Tibial artery (tissue), 4 donors: Measurements from ENCODE around the gene CLEC4M.

ENCODE experiments used
- DNase-seq, 2 donors: peaks; one replicate each; pipeline ENCODE4 v3.0.0-alpha.2; 2019
- H3K27ac ChIP-seq, 2 donors: fragments of 200-600 bp; sonication (generic) in 1 of 2; 1 replicate in 1 of 2; 2 replicates in 1 of 2; pipeline ENCODE4 v1.5.1; 2018 to 2019; ENCODE audit warnings: mild to moderate bottlenecking in 1 of 2
- H3K27me3 ChIP-seq, 2 donors: fragments of 200-600 bp; sonication (generic) in 1 of 2; one replicate each; pipeline versions ENCODE4 v1.5.1 to v1.6.0; 2016 to 2019
- H3K36me3 ChIP-seq, 3 donors: fragments of 200-600 bp; sonication (generic) in 2 of 3; one replicate each; pipeline ENCODE4 v1.5.1; 2016 to 2019; ENCODE audit warnings: mild to moderate bottlenecking in 2 of 3
- H3K4me1 ChIP-seq, 4 donors: fragments of 200-600 bp; sonication (generic) in 2 of 4; 1 replicate in 3 of 4; 2 replicates in 1 of 4; pipeline ENCODE4 v1.5.1; 2016 to 2019
- H3K4me3 ChIP-seq, 2 donors: fragments of 200-600 bp; sonication (generic) in 1 of 2; 1 replicate in 1 of 2; 2 replicates in 1 of 2; pipeline ENCODE4 v1.5.1; 2018 to 2019; ENCODE audit warnings: mild to moderate bottlenecking in 2 of 2
- H3K9me3 ChIP-seq, 3 donors: fragments of 200-600 bp; sonication (generic) in 1 of 3; one replicate each; pipeline ENCODE4 v1.5.1; 2016 to 2019
- intact Hi-C: fragments of 100-400 bp; cut with DNase I; formaldehyde crosslinking; loops from one replicate; pipeline ENCODE4 v1.15.0; 2023; ENCODE audit warnings: low total_unique reads
- TF ChIP-seq, protein P1 (sequence below), 2 experiments: fragments of 200-600 bp in 1 of 2; fragments of 450-650 bp in 1 of 2; IDR thresholded peaks; one replicate each; pipeline ENCODE4 v1.5.1; 2017 to 2019; ENCODE audit warnings: antibody characterized with exemption in 2 of 2, mild to moderate bottlenecking in 1 of 2, moderate library complexity in 1 of 2

CLEC4M gene

DNA sequence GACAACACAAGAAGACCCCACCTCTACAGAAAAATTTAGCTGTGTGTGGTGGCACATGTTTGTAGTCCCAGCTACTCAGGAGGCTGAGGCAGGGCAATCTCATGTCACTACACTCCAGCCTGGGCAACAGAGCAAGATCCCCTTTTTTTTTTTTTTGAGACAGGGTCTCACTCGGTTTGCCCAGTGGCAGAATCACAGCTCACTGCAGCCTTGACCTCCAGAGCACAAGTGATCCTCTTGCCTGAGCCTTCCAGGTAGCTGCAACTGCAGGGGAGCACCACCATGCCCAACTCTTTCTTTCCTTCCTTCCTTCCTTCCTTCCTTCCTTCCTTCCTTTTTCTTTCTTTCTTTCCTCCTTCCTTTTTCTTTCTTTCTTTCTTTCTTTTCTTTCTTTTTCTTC lies 26.9 kb upstream of the CLEC4M start:
- H3K4me3 ChIP-seq, result no peak overlapping the region
- H3K4me1 ChIP-seq, result no peaks in the 10 kb centered on the region
- H3K27ac ChIP-seq, result no peak overlapping the region
- intact Hi-C loops, result no loop called here
- TF ChIP-seq, protein P1, sequence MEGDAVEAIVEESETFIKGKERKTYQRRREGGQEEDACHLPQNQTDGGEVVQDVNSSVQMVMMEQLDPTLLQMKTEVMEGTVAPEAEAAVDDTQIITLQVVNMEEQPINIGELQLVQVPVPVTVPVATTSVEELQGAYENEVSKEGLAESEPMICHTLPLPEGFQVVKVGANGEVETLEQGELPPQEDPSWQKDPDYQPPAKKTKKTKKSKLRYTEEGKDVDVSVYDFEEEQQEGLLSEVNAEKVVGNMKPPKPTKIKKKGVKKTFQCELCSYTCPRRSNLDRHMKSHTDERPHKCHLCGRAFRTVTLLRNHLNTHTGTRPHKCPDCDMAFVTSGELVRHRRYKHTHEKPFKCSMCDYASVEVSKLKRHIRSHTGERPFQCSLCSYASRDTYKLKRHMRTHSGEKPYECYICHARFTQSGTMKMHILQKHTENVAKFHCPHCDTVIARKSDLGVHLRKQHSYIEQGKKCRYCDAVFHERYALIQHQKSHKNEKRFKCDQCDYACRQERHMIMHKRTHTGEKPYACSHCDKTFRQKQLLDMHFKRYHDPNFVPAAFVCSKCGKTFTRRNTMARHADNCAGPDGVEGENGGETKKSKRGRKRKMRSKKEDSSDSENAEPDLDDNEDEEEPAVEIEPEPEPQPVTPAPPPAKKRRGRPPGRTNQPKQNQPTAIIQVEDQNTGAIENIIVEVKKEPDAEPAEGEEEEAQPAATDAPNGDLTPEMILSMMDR (IDR thresholded peaks at IDR 0.05), result no peak
- no peak for DNase-seq
- H3K36me3 ChIP-seq, result no peaks in the 10 kb centered on the region
- H3K27me3 ChIP-seq, result peaks cover 0 to 21% of the 10 kb centered on the region in 2 donors
- no peaks in the 10 kb centered on the region for H3K9me3 ChIP-seq

- no peak overlapping the region for H3K4me3 ChIP-seq
- H3K27me3 ChIP-seq, result peaks cover 0 to 10% of the 10 kb centered on the region in 2 donors
- no peaks in the 10 kb centered on the region for H3K36me3 ChIP-seq
- no peak overlapping the region for H3K27ac ChIP-seq
- intact Hi-C loops, result no loop called here
- no peak for DNase-seq
- H3K9me3 ChIP-seq, result no peaks in the 10 kb centered on the region
- TF ChIP-seq, protein P1 (IDR thresholded peaks at IDR 0.05), result no peak
- H3K4me1 ChIP-seq, result no peaks in the 10 kb centered on the region
These were observed 25.8 kb upstream of the CLEC4M start for GRCh38 chr19:7737215-7737614.

- no peaks in the 10 kb centered on the region for H3K9me3 ChIP-seq
- TF ChIP-seq, protein P1 (IDR thresholded peaks at IDR 0.05), result no peak
- peaks cover 0 to 6% of the 10 kb centered on the region in 2 donors for H3K27me3 ChIP-seq
- intact Hi-C loops, result no loop called here
- H3K4me3 ChIP-seq, result no peak overlapping the region
- H3K36me3 ChIP-seq, result no peaks in the 10 kb centered on the region
- H3K27ac ChIP-seq, result no peak overlapping the region
- no peaks in the 10 kb centered on the region for H3K4me1 ChIP-seq
- no peak for DNase-seq
These were observed 25.0 kb upstream of the CLEC4M start for GRCh38 chr19:7738023-7738422.

DNA sequence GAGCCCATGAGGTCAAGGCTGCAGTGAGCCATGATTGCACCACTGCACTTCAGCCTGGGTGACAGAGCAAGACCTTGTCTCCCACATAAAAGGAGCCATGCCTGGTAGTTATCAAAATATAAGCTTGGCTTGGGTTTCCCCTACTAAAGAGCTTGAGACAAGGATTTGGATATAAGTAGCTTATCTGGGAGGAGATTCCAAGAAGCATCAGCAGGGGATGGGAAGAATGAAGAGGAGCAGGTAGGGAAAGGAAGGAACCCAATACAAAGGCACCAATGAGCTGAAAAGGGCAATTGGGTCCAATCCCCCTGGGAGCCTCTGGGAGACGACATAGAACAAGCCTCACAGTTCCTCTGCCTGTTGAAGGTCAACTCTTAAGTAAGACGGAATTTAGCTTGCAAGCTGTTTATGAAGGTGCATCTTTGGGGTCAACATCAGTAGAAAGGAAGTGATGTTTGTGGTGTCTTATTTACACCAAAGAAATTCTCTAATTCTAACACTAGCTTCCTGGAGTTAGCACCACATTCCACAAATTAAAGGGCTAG lies 23.8 kb upstream of the CLEC4M start:
- H3K9me3 ChIP-seq, result no peaks in the 10 kb centered on the region
- H3K27ac ChIP-seq, result no peak overlapping the region
- no peak overlapping the region for H3K4me3 ChIP-seq
- DNase-seq, result no peak
- H3K36me3 ChIP-seq, result no peaks in the 10 kb centered on the region
- intact Hi-C loops, result no loop called here
- H3K27me3 ChIP-seq, result peaks cover 0 to 4% of the 10 kb centered on the region in 2 donors
- TF ChIP-seq, protein P1 (IDR thresholded peaks at IDR 0.05), result no peak
- H3K4me1 ChIP-seq, result no peaks in the 10 kb centered on the region

GRCh38 chr19:7739801-7740681 lies 23.0 kb upstream of the CLEC4M start:
- Histone ChIP-seq H3K27ac (no peak overlapping the region), H3K36me3 (no peaks in the 10 kb centered on the region), H3K4me1 (no peaks in the 10 kb centered on the region), H3K27me3 (peaks cover 0 to 4% of the 10 kb centered on the region in 2 donors), H3K9me3 (no peaks in the 10 kb centered on the region), H3K4me3 (no peak overlapping the region)
- intact Hi-C loops, result no loop called here
- no peak for DNase-seq
- TF ChIP-seq, protein P1 (IDR thresholded peaks at IDR 0.05), result no peak
